Measurements from ENCODE around the gene FRAS1.
"Not testable (repeated sequence)": the region's sequence is repeated elsewhere in the genome, so short reads cannot be mapped to it uniquely, and the experiment has no call there.

Gene FRAS1

DNA sequence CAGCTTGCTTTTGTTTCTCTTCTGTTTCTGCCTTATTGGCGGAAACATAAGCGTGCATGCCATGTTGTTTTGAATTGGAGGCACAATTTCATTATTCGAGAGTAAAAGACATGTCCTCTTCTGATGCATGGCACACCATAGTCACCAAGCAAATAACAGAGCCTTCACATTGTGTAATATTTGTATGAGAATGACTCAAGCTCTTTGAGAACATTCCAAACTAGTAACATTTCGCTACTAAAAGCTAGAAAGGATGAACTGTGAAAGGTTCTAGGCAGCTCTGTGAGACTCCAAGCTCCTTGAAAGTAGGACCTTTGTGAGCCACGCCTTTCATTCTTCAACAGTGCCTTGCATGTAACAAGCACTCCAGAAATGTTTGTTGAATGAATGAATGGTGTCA, 485.2 kb downstream of the FRAS1 start:
- H3K9ac ChIP-seq (ENCODE audit: low read depth in 1 of 2, low read length in 2 of 2), result no peak overlapping the region
- no peak overlapping the region for H3K27ac ChIP-seq (ENCODE audit: low read depth in 2 of 2, low read length in 2 of 2)
- no peak overlapping the region for H3K4me3 ChIP-seq (ENCODE audit: low read length in 2 of 2)
- H3K27me3 ChIP-seq (ENCODE audit: control insufficient read depth in 2 of 2, insufficient read depth in 2 of 2, low read length in 2 of 2), result no peaks in the 10 kb centered on the region
- no peaks in the 10 kb centered on the region for H3K9me3 ChIP-seq (ENCODE audit: control insufficient read depth in 2 of 2, low read length in 2 of 2)
- peaks cover 0 to 3% of the 10 kb centered on the region in 2 donors for H3K4me1 ChIP-seq (ENCODE audit: control insufficient read depth in 2 of 2, insufficient read depth in 2 of 2, low read length in 2 of 2)
- H3K36me3 ChIP-seq (ENCODE audit: control insufficient read depth in 2 of 2, insufficient read depth in 2 of 2, low read length in 2 of 2), result no peaks in the 10 kb centered on the region

DNA sequence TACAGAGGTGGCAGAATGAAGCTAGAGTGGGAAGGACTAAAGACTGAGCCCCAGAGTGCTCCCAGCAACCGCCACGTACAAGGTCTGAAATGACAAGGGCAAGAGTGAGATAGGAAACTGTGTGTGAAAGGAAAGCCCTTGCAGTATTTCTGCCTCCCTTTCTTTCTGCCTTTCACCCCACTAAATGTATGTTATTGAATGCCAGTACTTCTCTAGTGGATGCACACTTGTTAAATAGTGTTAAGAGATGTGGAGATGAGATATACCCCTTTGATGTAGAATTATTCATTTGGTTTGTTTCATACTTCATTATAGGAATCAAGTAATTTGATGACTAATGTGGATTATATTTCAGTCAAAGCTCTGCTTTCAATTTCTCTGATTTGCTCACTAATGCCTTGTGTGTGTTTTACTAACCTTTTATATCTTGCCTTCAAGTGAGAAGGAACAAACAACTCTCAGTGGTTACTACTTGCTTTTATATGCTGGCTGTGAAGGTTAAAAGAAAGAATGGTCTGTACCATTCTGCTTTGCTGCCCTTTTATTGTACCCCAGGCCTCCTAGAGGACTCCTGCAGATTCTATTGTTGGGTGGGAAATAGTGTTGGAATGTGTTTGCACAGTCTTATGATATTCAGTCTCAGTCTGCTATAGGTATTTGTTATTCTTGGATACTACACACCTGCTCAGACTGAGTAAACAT, 486.5 kb downstream of the FRAS1 start:
- H3K4me1 ChIP-seq (ENCODE audit: control insufficient read depth in 2 of 2, insufficient read depth in 2 of 2, low read length in 2 of 2), result peaks cover 0 to 3% of the 10 kb centered on the region in 2 donors
- H3K36me3 ChIP-seq (ENCODE audit: control insufficient read depth in 2 of 2, insufficient read depth in 2 of 2, low read length in 2 of 2), result no peaks in the 10 kb centered on the region
- no peaks in the 10 kb centered on the region for H3K27me3 ChIP-seq (ENCODE audit: control insufficient read depth in 2 of 2, insufficient read depth in 2 of 2, low read length in 2 of 2)
- H3K27ac ChIP-seq (ENCODE audit: low read depth in 2 of 2, low read length in 2 of 2), result no peak overlapping the region
- no peak overlapping the region for H3K9ac ChIP-seq (ENCODE audit: low read depth in 1 of 2, low read length in 2 of 2)
- no peak overlapping the region for H3K4me3 ChIP-seq (ENCODE audit: low read length in 2 of 2)
- no peaks in the 10 kb centered on the region for H3K9me3 ChIP-seq (ENCODE audit: control insufficient read depth in 2 of 2, low read length in 2 of 2)

DNA sequence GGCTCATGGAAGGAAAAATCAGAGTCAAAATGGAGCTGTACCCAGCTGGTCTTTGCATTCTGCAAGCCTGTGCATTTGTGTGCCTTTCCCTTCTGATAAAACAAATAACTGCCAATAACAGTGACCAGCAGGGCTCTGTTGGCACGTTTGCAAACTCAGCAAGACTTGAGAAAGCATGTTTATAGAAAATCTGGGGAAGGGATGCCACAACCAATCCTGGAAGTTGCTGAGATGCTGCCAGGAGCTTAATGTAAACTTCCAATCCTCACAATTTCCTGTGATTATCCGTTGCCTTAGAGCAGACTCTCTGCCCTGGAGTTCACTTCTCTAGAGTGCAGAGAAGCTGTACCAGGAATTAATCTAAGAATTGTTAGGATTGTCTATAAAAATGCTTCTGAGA, 487.6 kb downstream of the FRAS1 start:
- Histone ChIP-seq H3K4me3 (ENCODE audit: low read length in 2 of 2) (no peak overlapping the region), H3K9ac (ENCODE audit: low read depth in 1 of 2, low read length in 2 of 2) (no peak overlapping the region), H3K36me3 (ENCODE audit: control insufficient read depth in 2 of 2, insufficient read depth in 2 of 2, low read length in 2 of 2) (no peaks in the 10 kb centered on the region), H3K27ac (ENCODE audit: low read depth in 2 of 2, low read length in 2 of 2) (no peak overlapping the region), H3K4me1 (ENCODE audit: control insufficient read depth in 2 of 2, insufficient read depth in 2 of 2, low read length in 2 of 2) (peaks cover 0 to 3% of the 10 kb centered on the region in 2 donors), H3K27me3 (ENCODE audit: control insufficient read depth in 2 of 2, insufficient read depth in 2 of 2, low read length in 2 of 2) (no peaks in the 10 kb centered on the region), H3K9me3 (ENCODE audit: control insufficient read depth in 2 of 2, low read length in 2 of 2) (no peaks in the 10 kb centered on the region)

DNA sequence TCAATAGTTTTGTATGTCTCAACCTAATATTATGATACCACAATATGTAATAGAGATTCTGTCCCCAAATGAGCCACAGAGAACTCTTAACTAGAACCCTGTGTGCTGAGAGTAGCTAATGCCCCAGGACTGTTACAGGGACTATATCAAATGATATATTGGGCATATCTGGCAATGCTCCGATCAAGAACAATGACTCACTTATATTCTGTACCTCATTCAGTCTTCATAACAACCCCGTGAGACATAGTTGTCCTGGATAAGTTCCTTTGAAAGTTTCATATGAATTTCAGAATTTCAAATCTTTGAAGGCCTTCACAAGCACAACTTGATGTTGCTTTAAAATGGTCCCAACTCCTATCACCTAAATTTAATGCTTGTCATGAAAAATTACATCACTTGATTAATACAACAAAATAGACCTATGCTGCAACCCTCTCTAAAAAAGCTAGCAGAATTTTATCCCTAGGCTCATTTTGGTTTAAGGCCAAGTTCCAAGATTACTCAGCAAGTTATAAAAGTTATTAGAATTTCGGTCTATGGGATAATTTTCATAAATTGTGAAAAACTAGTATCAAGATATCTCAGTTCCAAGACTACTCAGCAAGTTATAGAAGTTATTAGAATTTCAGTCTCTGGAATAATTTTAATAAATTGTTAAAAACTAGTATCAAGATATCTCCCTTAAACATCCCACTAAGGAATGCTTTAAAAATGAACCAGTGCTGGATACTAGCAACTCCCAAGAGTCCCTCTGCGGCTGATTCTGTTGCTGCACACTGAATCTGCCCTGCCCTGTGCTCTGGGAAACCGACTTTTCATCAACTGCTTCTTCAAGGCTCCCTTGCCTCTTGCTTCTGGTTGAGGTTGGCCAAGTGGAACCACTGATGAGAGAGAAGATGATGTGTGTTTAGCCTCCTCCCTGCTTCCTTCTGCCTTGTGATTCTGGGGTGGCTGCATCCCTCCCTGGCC, 488.4 kb downstream of the FRAS1 start:
- H3K4me1 ChIP-seq (ENCODE audit: control insufficient read depth in 2 of 2, insufficient read depth in 2 of 2, low read length in 2 of 2), result peaks cover 0 to 3% of the 10 kb centered on the region in 2 donors
- H3K9ac ChIP-seq (ENCODE audit: low read depth in 1 of 2, low read length in 2 of 2), result no peak overlapping the region
- no peak overlapping the region for H3K4me3 ChIP-seq (ENCODE audit: low read length in 2 of 2)
- no peaks in the 10 kb centered on the region for H3K9me3 ChIP-seq (ENCODE audit: control insufficient read depth in 2 of 2, low read length in 2 of 2)
- no peaks in the 10 kb centered on the region for H3K27me3 ChIP-seq (ENCODE audit: control insufficient read depth in 2 of 2, insufficient read depth in 2 of 2, low read length in 2 of 2)
- H3K36me3 ChIP-seq (ENCODE audit: control insufficient read depth in 2 of 2, insufficient read depth in 2 of 2, low read length in 2 of 2), result no peaks in the 10 kb centered on the region
- H3K27ac ChIP-seq (ENCODE audit: low read depth in 2 of 2, low read length in 2 of 2), result no peak overlapping the region

DNA sequence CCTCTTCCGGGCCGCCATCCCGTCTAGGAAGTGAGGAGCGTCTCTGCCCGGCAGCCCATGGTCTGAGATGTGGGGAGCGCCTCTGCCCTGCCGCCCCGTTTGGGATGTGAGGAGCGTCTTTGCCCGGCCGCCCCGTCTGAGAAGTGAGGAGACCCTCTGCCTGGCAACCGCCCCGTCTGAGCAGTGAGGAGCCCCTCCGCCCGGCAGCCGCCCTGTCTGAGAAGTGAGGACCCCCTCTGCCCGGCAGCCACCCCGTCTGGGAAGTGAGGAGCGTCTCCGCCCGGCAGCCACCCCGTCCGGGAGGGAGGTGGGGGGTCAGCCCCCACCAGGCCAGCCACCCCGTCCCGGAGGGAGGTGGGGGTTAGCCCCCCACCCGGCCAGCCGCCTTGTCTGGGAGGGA, 490.8 kb downstream of the FRAS1 start:
- not testable (repeated sequence) for H3K4me1 ChIP-seq (ENCODE audit: control insufficient read depth in 2 of 2, insufficient read depth in 2 of 2, low read length in 2 of 2); H3K36me3 ChIP-seq (ENCODE audit: control insufficient read depth in 2 of 2, insufficient read depth in 2 of 2, low read length in 2 of 2); H3K27ac ChIP-seq (ENCODE audit: low read depth in 2 of 2, low read length in 2 of 2); H3K9ac ChIP-seq (ENCODE audit: low read depth in 1 of 2, low read length in 2 of 2); H3K9me3 ChIP-seq (ENCODE audit: control insufficient read depth in 2 of 2, low read length in 2 of 2); H3K4me3 ChIP-seq (ENCODE audit: low read length in 2 of 2); H3K27me3 ChIP-seq (ENCODE audit: control insufficient read depth in 2 of 2, insufficient read depth in 2 of 2, low read length in 2 of 2)

DNA sequence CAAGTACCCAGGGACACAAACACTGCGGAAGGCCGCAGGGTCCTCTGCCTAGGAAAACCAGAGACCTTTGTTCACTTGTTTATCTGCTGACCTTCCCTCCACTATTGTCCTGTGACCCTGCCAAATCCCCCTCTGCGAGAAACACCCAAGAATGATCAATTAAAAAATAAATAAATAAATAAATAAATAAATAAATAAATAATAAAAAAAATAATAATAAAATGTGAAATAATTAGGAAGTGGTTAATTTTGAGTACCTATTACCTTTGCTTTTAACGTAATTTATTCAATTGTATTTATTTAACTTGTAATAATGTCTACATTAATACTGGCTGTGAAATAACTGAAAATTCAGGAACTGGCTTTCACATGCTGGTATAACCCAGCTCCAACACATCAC, 491.8 kb downstream of the FRAS1 start:
- H3K9ac ChIP-seq (ENCODE audit: low read depth in 1 of 2, low read length in 2 of 2); H3K36me3 ChIP-seq (ENCODE audit: control insufficient read depth in 2 of 2, insufficient read depth in 2 of 2, low read length in 2 of 2); H3K27me3 ChIP-seq (ENCODE audit: control insufficient read depth in 2 of 2, insufficient read depth in 2 of 2, low read length in 2 of 2); H3K27ac ChIP-seq (ENCODE audit: low read depth in 2 of 2, low read length in 2 of 2); H3K4me1 ChIP-seq (ENCODE audit: control insufficient read depth in 2 of 2, insufficient read depth in 2 of 2, low read length in 2 of 2); H3K9me3 ChIP-seq (ENCODE audit: control insufficient read depth in 2 of 2, low read length in 2 of 2); H3K4me3 ChIP-seq (ENCODE audit: low read length in 2 of 2): not testable (repeated sequence)

DNA sequence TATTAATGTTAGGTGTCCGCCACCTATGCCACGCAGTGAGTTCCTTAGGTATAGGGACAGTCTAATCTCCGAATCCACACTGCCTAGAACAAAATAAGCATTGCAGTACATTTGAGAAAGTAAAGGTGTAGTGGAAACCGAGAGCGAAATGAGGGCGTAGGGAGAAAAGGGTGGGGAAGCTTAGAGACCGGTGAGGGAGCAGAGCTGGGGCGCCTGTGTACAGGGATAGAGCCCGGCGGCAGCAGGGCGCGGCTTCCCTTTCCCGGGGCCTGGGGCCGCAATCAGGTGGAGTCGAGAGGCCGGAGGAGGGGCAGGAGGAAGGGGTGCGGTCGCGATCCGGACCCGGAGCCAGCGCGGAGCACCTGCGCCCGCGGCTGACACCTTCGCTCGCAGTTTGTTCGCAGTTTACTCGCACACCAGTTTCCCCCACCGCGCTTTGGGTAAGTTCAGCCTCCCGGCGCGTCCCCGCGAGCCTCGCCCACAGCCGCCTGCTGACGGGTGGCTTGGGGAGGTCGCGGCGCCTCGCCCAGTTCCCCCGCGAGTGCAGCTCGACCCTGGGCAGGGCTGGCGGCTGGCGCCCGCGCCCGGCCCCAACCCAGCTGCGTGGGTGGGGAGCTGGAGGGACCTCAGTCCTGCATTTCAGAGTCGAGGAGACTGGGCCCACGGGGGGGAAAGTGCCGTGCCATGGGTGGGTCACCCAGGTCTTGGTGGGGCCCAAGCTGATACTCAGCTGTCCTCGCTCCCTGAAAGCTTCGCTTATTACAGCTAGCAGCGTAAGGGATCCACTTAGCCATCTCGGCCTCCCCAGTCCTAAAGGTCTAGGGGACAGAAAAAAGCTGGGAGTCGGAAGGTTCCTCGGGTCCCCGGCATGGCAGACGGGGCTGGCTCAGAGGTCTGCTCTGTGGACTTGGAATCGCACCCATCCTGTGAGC, 494.6 kb downstream of the FRAS1 start, which contains the start of gene ANXA3:
ANXA3 (plus strand) TSS at position 351 of the 932 bp plus-strand sequence. CDS start 2,704 bp downstream, outside the sequence.
- Histone ChIP-seq H3K27me3 (ENCODE audit: control insufficient read depth in 2 of 2, insufficient read depth in 2 of 2, low read length in 2 of 2) (no peaks in the 10 kb centered on the region), H3K9ac (ENCODE audit: low read depth in 1 of 2, low read length in 2 of 2) (peak within 1 kb of the TSS; percentile 65 to 79), H3K27ac (ENCODE audit: low read depth in 2 of 2, low read length in 2 of 2) (peak within 1 kb of the TSS in 1 of 2 donors; percentile 63), H3K9me3 (ENCODE audit: control insufficient read depth in 2 of 2, low read length in 2 of 2) (no peaks in the 10 kb centered on the region), H3K4me1 (ENCODE audit: control insufficient read depth in 2 of 2, insufficient read depth in 2 of 2, low read length in 2 of 2) (peaks cover 3 to 5% of the 10 kb centered on the region in 2 donors), H3K36me3 (ENCODE audit: control insufficient read depth in 2 of 2, insufficient read depth in 2 of 2, low read length in 2 of 2) (no peaks in the 10 kb centered on the region), H3K4me3 (ENCODE audit: low read length in 2 of 2) (peak within 1 kb of the TSS; percentile 76 to 79)

DNA sequence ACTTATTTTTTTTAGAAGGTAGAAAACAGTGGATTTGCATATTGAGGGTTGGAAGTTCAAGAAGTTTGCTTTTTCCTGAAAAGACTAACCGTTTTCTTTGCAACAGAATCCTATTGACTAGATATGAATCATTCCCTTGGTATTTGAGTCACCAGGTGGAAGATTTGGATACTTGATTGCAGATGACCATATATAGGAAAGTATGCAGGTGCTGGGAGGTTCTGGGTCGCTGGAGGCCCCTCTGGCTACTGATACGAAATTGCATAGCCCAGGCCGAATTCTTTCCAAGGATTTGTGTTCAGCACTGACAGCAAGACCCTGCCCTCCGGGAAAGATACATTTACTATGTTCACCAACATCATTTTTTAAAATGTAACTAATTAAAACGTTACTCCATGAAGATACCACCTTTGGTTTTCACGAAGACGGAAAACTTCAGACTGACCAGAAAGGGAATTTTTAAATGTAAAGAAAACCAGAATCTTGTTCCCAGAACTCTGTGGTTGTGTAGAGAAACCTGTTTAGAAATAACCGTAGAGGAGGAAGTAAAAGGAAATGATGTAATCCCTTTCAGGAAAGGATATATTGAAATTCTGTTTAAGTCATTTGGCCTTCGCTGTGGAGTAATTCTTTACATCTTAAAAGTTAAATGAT, 495.4 kb downstream of the FRAS1 start:
- H3K27me3 ChIP-seq (ENCODE audit: control insufficient read depth in 2 of 2, insufficient read depth in 2 of 2, low read length in 2 of 2), result no peaks in the 10 kb centered on the region
- H3K9me3 ChIP-seq (ENCODE audit: control insufficient read depth in 2 of 2, low read length in 2 of 2), result no peaks in the 10 kb centered on the region
- peak overlapping the region in 1 of 2 donors; percentile 13 for H3K27ac ChIP-seq (ENCODE audit: low read depth in 2 of 2, low read length in 2 of 2)
- no peaks in the 10 kb centered on the region for H3K36me3 ChIP-seq (ENCODE audit: control insufficient read depth in 2 of 2, insufficient read depth in 2 of 2, low read length in 2 of 2)
- peaks cover 3 to 5% of the 10 kb centered on the region in 2 donors for H3K4me1 ChIP-seq (ENCODE audit: control insufficient read depth in 2 of 2, insufficient read depth in 2 of 2, low read length in 2 of 2)
- H3K9ac ChIP-seq (ENCODE audit: low read depth in 1 of 2, low read length in 2 of 2), result peak overlapping the region; percentile 65 to 79
- peak overlapping the region; percentile 76 to 79 for H3K4me3 ChIP-seq (ENCODE audit: low read length in 2 of 2)

DNA sequence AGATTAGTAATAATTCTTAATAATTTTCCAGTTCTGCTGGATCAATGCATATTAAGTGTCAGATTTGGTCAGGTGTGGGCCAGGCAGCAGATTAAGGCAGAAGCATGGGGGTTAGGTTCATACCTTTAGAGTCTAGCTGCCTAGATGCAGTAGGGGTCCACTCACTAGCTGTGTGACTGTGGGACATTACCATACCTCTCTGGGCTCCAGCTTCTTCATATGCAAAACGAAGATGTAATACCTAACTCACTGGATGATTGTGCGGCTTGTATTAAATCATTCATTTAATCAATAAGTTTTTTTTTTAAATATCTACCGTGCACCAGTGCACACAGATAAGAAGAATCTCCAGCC, 495.9 kb downstream of the FRAS1 start:
- Histone ChIP-seq H3K36me3 (ENCODE audit: control insufficient read depth in 2 of 2, insufficient read depth in 2 of 2, low read length in 2 of 2) (no peaks in the 10 kb centered on the region), H3K27me3 (ENCODE audit: control insufficient read depth in 2 of 2, insufficient read depth in 2 of 2, low read length in 2 of 2) (no peaks in the 10 kb centered on the region), H3K27ac (ENCODE audit: low read depth in 2 of 2, low read length in 2 of 2) (no peak overlapping the region), H3K9ac (ENCODE audit: low read depth in 1 of 2, low read length in 2 of 2) (no peak overlapping the region), H3K4me1 (ENCODE audit: control insufficient read depth in 2 of 2, insufficient read depth in 2 of 2, low read length in 2 of 2) (peaks cover 3 to 5% of the 10 kb centered on the region in 2 donors), H3K4me3 (ENCODE audit: low read length in 2 of 2) (no peak overlapping the region), H3K9me3 (ENCODE audit: control insufficient read depth in 2 of 2, low read length in 2 of 2) (no peaks in the 10 kb centered on the region)
